Nephron (organoid): ENCODE data around the gene SPDYE17.
"Not testable (repeated sequence)": the region's sequence is repeated elsewhere in the genome, so short reads cannot be mapped to it uniquely, and the experiment has no call there.

ENCODE experiments used
- H3K27ac Mint-ChIP-seq, 3 experiments: 2 replicates each; pipeline ENCODE4 v1.8.0; 2020; ENCODE audit warnings: mixed read lengths in 3 of 3, mild to moderate bottlenecking in 2 of 3, moderate library complexity in 1 of 3
- H3K27me3 Mint-ChIP-seq: 2 replicates; pipeline ENCODE4 v1.8.0; 2021; ENCODE audit warnings: low read depth, mild to moderate bottlenecking, moderate library complexity, mixed read lengths
- H3K36me3 Mint-ChIP-seq: 2 replicates; pipeline ENCODE4 v1.8.0; 2020; ENCODE audit warnings: low read depth, mixed read lengths
- H3K4me1 Mint-ChIP-seq: 2 replicates; pipeline ENCODE4 v1.8.0; 2020; ENCODE audit warnings: mixed read lengths
- H3K4me3 Mint-ChIP-seq, 3 experiments: 2 replicates each; pipeline ENCODE4 v1.8.0; 2020; ENCODE audit warnings: mild to moderate bottlenecking in 3 of 3, mixed read lengths in 3 of 3, moderate library complexity in 2 of 3
- H3K9me3 Mint-ChIP-seq: 2 replicates; pipeline ENCODE4 v1.8.0; 2020; ENCODE audit warnings: mixed read lengths

The SPDYE17 gene

DNA sequence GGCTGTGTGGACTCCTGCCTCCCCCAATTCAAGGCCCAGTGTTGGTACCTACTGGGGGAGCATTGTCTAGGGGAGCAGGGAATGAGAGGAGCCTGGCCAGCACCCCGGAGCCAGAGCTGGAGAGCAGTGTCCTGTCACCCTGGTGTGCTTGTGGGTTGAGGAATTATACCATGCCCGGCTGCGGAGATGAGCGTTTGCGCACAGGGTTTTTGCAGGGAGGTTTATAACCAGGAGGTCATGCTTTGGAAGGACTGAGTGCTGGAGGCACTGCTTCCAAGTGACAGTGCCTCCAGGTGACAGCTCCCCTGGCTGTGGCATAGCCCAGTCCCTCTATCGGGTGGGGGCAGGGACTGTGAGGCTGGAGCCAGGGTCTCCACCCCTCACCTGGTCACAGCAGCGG lies 39.3 kb downstream of the SPDYE17 start:
- not testable (repeated sequence) for H3K27me3 Mint-ChIP-seq, H3K9me3 Mint-ChIP-seq, H3K4me3 Mint-ChIP-seq, H3K27ac Mint-ChIP-seq, H3K36me3 Mint-ChIP-seq, H3K4me1 Mint-ChIP-seq

DNA sequence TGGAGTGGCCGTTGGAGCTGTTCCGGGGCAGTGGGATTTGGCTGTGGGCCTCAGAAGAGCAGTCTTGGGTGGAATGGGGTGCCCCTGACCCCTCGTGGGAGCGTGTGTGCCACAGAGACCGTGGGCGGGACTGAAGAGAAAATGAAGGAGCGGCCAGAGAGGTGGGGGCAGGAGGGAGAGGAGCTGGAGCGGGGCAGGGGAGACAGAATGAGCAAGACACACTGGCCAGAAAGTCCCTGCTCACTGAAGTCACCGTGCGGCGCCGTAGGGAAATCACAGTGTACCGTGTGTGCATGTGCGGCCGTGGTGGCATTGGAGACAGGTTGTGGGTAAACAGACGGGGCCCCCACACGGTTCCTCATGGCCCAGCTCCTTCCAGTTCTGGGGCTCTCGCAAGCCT lies 40.0 kb downstream of the SPDYE17 start:
- not testable (repeated sequence) for H3K4me1 Mint-ChIP-seq, H3K27me3 Mint-ChIP-seq, H3K4me3 Mint-ChIP-seq, H3K9me3 Mint-ChIP-seq, H3K36me3 Mint-ChIP-seq, H3K27ac Mint-ChIP-seq

DNA sequence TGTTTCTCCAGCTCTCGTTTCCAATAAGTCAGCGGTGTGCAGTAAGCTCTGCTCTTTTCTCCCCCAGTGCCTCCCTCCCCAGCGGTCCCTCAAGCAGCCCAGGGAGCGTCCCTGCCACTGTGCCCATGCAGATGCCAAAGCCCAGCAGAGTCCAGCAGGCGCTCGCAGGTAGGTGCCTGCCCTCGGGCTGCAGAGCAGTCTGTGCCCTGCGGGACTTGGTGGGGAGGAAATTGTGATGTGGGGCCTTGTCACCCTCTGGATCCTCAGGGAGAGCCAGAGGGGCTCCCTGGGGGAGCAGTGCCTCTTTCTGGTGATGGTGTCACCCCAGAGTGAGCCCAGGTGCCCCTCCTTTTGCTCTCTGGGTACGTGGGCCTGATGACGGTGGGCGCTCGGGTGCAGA lies 42.0 kb downstream of the SPDYE17 start:
- H3K9me3 Mint-ChIP-seq, H3K27me3 Mint-ChIP-seq, H3K4me1 Mint-ChIP-seq, H3K4me3 Mint-ChIP-seq, H3K36me3 Mint-ChIP-seq, H3K27ac Mint-ChIP-seq: not testable (repeated sequence)

DNA sequence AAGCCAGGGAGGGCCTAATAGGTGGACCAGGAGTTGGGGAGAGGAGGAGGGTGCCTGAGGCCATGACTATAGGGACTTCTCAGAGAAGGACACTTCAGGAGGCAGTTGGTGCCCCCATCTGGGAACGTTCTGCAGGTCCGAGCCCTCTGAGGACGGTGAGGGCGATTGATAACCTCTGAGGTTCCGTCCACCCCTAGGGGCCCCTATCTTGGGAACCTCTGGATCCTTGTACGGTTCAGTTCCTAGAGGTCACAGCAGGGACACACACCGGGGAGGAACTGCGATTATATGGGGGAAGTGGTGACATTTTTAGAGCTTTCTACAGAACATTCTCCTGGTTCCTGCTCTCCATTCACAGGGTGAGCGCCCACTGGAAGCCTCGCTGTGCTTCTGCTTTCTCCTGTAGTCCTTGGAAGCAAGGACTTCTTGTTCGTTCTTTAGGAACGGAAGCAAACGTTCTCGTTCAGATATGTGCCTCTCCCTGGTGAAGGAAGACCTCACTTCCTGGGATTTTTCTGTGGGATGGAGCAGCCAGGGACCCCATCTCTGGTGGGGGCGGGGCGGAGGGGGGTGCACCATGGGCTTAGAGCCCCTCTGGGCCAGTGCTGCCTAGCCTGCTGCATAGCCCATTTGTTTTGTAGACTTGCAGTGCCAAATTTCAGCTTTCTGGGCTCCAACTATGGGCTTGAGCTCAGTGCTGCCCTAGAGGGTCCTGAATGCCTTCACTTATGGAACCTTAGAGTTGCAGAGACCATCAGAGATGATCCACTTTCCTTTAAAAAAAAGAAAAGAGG lies 46.0 kb downstream of the SPDYE17 start:
- H3K4me1 Mint-ChIP-seq, H3K36me3 Mint-ChIP-seq, H3K27me3 Mint-ChIP-seq, H3K4me3 Mint-ChIP-seq, H3K27ac Mint-ChIP-seq, H3K9me3 Mint-ChIP-seq: not testable (repeated sequence)

DNA sequence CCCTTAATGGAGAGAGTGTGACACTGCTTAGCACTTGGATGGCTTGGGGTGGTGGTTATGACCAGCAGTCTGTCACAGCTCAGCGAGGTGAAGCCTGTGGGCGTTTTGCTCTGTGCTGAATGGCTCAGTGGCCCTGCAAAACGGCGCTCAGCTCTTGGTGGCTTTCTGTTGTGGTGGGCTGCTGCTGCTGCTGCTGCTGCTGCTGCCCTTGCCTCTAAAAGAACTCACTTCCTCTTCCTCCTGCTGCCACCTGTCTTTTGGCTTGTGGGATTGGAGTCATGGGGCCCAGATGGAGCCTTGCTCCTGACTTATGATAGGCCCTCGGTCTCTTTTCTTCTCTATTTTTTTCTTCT lies 47.4 kb downstream of the SPDYE17 start:
- not testable (repeated sequence) for H3K27ac Mint-ChIP-seq, H3K4me3 Mint-ChIP-seq, H3K9me3 Mint-ChIP-seq, H3K4me1 Mint-ChIP-seq, H3K27me3 Mint-ChIP-seq
- peaks cover 11% of the 10 kb centered on the region for H3K36me3 Mint-ChIP-seq

DNA sequence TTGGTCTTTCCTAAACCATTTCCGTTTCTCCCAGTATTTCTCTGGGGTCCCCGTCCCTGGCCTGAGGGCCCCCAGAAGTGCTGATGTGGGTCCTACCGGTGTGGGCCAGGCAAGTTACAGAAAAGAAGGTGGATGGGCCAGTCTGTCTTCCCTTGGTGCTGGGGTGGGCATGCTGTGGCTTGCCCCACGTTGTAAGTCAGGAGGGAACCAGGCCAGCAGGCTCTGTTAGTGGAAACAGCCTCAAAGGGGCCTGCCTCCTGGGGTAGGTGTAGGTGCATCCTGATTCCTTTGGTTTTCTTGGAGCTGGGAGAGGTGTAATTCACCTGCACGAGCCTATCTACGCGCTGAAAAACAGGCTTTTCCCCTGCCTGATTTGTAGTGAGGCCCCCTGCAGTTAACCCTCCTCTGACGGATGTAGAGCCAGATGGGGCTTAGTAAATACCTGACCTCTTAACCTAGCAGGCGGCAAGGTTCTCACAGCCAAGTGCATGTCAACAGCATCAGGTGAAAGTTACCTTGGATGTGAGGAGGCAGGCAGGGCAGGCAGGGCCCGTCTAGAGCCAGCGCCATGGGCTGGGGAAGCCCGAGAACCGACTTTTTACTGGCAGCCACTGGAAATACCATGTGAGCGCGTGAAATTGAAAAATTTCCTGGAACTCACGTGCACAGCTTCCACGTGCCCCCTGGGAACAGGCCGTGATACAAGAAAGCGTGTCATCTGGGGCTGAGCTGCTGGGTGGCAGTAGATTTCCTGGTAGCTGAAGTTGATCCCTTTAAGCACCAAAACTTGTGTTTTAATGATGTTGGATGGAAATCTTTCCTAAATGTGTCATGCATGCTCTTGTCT lies 48.0 kb downstream of the SPDYE17 start:
- H3K27ac Mint-ChIP-seq, H3K27me3 Mint-ChIP-seq, H3K4me3 Mint-ChIP-seq, H3K9me3 Mint-ChIP-seq, H3K4me1 Mint-ChIP-seq: not testable (repeated sequence)
- peaks cover 11% of the 10 kb centered on the region for H3K36me3 Mint-ChIP-seq

DNA sequence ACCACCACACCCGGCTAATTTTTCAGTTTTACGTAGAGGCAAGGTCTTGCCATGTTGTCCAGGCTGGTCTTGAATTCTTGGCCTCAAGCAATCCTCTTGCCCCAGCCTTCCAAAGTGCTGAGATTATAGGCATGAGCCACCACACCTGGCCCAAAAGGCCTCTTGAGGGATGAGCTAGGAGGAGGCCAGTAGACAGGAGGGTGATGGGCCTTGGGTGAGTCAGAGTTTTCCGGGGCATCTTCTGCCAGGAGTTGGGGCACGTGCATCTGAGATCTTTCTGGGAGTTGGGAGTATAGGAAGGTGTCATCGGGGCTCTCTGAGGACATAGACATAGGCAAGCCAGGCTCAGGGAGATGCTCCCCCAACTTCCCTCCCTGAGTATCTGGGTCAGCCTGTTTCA lies 48.8 kb downstream of the SPDYE17 start:
- H3K4me1 Mint-ChIP-seq, H3K27me3 Mint-ChIP-seq, H3K4me3 Mint-ChIP-seq, H3K27ac Mint-ChIP-seq, H3K9me3 Mint-ChIP-seq: not testable (repeated sequence)
- H3K36me3 Mint-ChIP-seq: peaks cover 11% of the 10 kb centered on the region

DNA sequence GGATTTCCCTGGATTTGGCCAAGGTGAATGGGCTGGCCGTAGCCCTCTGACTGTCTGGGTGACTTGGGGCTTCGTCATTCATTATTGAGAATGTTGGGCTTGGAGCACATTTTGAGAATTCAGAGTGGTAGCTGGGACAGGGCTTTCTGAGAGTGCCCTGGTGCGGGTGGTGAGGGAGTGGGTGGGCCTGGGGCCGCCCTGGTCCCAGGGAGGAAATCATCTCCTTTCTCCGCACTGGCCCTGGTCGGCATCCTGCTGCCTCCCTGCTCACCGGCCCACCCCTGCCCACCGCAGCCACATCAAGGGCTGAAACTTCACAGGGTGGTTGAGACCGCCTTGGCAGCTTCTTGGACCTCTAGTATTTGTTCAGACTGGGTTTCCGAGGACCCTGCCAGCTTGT lies 49.7 kb downstream of the SPDYE17 start:
- H3K4me1 Mint-ChIP-seq, H3K27ac Mint-ChIP-seq, H3K27me3 Mint-ChIP-seq, H3K4me3 Mint-ChIP-seq, H3K9me3 Mint-ChIP-seq: not testable (repeated sequence)
- H3K36me3 Mint-ChIP-seq: peaks cover 11% of the 10 kb centered on the region

DNA sequence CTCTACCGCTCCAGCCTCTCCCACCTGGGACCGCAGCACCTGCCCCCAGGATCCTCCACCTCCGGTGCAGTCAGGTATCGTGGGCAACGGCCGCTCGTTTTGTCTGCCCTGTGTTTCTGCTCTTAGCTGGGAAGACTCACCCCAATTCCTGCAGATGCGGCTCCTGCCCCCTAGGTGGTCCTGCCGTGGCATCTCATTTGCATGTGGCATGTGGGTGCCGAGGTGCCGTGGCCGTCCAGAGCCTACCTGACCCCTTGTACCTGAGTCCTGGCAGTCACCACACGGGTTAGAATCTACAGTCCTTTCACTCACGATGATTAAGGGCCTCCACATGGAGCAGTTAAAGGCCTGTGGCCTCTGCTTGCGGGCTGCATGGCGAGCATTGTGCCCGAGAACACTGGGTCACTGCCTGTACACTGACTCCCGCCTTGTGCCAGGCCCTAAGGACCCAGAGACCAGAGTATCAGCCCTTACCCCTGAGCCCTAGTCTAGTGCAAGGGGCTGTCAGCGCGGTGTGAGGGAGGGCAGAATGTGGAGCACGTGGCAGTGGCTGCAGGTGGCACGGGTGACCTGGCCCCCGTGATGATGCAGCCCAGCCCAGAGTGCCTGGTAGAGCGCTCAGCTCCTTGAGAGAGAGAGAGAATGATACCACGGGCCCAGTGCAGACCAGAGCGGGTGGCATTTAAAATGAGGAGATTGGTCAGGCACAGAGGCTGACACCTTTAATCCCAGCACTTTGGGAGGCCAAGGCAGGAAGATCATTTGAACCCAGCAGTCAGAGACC lies 50.8 kb downstream of the SPDYE17 start:
- H3K9me3 Mint-ChIP-seq, H3K4me1 Mint-ChIP-seq, H3K27me3 Mint-ChIP-seq, H3K27ac Mint-ChIP-seq, H3K4me3 Mint-ChIP-seq: not testable (repeated sequence)
- peaks cover 11% of the 10 kb centered on the region for H3K36me3 Mint-ChIP-seq

DNA sequence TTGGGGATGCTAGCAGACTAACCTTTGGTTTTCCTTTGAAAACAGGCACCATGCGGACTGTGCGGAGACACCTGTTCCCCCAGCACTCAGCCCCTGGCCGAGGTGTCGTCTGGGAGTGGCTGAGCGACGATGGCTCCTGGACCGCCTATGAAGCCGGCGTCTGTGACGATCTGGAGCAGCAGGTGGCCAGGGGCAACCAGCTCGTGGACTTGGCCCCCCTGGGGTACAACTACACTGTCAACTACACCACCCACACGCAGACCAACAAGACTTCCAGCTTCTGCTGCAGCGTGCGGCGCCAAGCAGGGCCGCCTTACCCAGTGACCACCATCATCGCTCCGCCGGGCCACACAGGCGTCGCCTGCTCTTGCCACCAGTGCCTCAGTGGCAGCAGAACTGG lies 51.6 kb downstream of the SPDYE17 start:
- H3K4me3 Mint-ChIP-seq, H3K27ac Mint-ChIP-seq, H3K9me3 Mint-ChIP-seq, H3K27me3 Mint-ChIP-seq, H3K4me1 Mint-ChIP-seq: not testable (repeated sequence)
- H3K36me3 Mint-ChIP-seq: peaks cover 11% of the 10 kb centered on the region

DNA sequence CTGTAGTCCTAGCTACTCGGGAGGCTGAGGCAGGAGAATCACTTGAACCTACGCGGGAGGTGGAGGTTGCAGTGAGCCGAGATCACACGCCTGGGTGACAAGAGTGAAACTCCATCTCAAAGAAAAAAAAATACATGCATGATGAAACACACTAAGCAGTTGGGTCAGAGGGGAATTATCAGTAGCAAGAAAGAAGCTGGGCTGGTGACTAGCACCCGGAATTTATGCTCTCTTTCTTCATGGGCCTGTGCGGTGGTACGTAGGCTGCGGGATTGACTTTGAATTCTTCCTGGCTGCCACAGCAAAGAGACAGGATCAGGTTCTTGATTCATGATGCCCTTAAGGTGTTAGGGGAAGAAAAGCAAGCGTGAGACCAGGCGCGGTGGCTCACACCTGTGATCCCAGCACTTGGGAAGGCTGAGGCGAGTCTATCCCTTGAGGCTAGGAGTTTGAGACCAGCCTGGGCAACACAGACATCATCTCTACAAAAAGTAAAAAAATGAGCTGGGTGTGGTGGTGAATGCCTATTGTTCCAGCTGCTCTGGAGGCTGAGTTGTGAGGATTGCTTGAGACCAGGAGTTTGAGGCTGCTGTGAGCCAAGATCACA lies 54.3 kb downstream of the SPDYE17 start:
- not testable (repeated sequence) for H3K27ac Mint-ChIP-seq, H3K4me1 Mint-ChIP-seq, H3K9me3 Mint-ChIP-seq, H3K27me3 Mint-ChIP-seq, H3K4me3 Mint-ChIP-seq
- H3K36me3 Mint-ChIP-seq: peaks cover 14% of the 10 kb centered on the region

DNA sequence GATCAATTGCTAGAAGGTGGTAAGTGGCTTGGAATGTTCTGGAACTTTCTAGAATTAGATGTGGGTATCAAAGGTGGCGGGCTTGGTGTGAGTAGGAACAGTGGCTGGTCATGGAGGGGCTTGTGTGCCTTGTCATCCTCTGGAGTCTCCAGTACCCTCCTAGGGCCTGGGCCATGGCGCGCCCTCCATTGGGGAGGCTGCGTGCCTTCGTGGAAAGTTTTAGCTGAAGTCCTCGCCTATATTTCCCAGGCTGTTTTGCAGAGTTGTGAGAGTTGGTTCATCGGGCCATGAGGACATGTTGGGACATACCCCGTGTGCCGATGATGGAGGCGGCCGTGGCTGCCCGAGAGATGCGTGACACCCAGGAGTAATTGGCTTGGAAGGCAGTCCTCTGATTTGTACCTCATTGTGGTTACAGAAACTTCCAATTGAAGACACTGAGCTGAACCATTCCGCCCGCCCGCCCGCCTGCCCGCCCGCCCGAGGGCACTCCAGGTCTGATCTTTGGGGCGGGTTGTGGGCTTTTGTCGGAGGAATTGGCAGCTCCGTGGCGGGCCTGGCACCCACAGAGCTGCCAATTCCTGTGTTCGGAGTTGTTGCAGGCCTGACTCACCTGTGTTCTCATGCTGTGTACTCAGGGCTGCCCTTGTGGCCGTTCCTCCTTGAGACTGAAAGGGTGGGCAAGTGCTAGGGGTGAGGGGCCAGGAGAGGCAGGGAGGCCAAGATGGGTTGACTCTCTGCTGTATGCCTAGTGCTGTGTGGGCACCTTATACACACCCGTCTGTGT lies 57.2 kb downstream of the SPDYE17 start:
- H3K27me3 Mint-ChIP-seq, H3K36me3 Mint-ChIP-seq, H3K4me1 Mint-ChIP-seq, H3K4me3 Mint-ChIP-seq, H3K27ac Mint-ChIP-seq, H3K9me3 Mint-ChIP-seq: not testable (repeated sequence)

DNA sequence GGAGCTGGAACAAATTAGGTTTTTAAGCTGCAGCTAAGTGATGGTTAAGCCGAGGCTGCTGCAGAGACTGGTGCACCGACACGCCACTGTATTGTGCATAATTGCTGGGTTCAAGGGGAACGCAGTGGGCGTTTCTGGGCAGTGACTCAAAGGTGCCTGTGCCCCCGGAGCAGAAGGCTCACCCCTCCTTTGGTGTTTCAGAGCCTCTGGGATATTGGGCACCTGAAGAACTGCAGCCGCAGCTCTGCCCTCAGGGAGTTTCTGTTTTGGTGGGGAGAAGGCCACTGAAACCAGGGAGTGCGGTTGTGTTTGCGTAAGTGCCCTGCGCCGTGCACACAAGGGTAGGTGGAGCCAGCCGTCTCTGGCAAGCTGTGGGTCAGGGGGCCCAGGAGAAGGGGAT lies 57.8 kb downstream of the SPDYE17 start:
- H3K27me3 Mint-ChIP-seq, H3K36me3 Mint-ChIP-seq, H3K27ac Mint-ChIP-seq, H3K4me3 Mint-ChIP-seq, H3K4me1 Mint-ChIP-seq, H3K9me3 Mint-ChIP-seq: not testable (repeated sequence)

DNA sequence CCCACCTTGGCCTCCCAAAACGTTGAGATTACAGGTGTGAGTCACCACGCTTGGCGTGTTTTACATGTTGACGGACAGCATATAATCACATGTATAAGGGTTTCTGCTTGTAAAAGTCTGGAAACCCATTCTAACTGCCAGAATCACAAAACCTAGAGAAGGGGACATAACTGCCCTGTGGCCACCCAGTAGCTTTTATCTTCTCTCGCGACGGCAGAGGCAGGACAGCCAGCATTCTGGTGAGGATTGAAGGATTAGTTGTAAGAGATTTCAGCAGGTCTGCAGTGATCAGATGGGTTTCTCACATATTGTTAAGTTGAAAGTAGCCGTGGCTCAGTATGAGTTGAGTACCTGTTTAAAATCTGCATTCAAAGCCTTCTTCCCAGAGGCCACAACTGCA lies 59.8 kb downstream of the SPDYE17 start:
- not testable (repeated sequence) for H3K4me3 Mint-ChIP-seq, H3K36me3 Mint-ChIP-seq, H3K27me3 Mint-ChIP-seq, H3K27ac Mint-ChIP-seq, H3K4me1 Mint-ChIP-seq, H3K9me3 Mint-ChIP-seq
